ENCODE data around the gene IDH3G. TPM values are rescaled to one million over a fixed set of nuclear protein-coding genes. Genes with fewer than 3 reads are reported as not detected.

The IDH3G gene
- total RNA-seq, 1 experiment from 2014 or later: 71.2 TPM

DNA sequence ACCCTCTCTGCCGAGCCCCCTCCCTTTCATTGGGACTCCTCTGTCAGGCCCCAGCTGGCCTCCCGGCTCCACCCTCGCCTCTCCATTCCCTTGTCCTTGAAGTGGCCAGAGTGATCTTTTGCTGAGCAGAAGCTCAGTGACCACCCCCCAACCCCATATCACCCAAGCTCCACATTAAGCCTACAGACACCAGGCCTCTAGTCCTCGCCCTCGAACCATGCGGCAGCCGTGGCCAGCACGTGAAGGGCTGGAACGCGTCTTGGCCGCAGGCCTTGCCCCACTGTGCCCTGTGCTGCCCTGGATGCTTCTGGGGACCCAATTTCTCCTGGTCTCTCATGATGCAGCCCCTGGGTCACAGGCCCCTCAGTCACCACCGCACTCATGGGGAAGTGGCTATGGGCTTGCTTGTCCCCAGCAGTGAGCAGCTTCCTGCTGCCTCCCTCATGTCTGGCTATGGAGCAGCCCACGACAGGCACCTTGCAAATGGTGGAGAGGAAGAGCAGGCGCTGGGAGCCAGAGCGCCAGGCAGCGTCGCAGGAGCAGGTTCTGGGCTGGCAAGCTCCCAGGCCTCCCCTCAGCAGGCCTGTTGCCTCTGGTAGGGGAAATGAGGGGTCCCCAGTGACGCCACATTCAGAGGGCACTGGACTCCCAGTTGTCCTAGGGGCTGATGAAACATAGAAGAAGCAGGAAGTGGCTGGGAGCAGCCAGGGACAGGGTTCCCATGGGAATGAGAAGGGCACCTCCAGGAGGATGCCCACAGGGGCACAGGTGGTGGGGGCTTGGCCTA, 14.1 kb downstream of the IDH3G start:
- Mint-ChIP-seq H3K36me3 (ENCODE audit: insufficient read depth, unreplicated experiment) (peaks cover 31% of the 10 kb centered on the region), H3K4me1 (ENCODE audit: low read depth, unreplicated experiment) (peaks cover 9% of the 10 kb centered on the region), H3K27ac (ENCODE audit: unreplicated experiment) (peak overlapping the region; percentile 87), H3K27me3 (ENCODE audit: unreplicated experiment) (peaks cover 15% of the 10 kb centered on the region), H3K9me3 (ENCODE audit: low read depth, unreplicated experiment) (no peaks in the 10 kb centered on the region), H3K4me3 (ENCODE audit: low read depth, unreplicated experiment) (no peak overlapping the region)
- no TSS peak for BruUV-seq (replicated peaks)
- DNase-seq: no peak
- CTCF ChIA-PET: no interaction called here
- intact Hi-C loops (cut with micrococcal nuclease; ENCODE audit: unreplicated experiment): no loop called here
- TF ChIP-seq, protein P1, sequence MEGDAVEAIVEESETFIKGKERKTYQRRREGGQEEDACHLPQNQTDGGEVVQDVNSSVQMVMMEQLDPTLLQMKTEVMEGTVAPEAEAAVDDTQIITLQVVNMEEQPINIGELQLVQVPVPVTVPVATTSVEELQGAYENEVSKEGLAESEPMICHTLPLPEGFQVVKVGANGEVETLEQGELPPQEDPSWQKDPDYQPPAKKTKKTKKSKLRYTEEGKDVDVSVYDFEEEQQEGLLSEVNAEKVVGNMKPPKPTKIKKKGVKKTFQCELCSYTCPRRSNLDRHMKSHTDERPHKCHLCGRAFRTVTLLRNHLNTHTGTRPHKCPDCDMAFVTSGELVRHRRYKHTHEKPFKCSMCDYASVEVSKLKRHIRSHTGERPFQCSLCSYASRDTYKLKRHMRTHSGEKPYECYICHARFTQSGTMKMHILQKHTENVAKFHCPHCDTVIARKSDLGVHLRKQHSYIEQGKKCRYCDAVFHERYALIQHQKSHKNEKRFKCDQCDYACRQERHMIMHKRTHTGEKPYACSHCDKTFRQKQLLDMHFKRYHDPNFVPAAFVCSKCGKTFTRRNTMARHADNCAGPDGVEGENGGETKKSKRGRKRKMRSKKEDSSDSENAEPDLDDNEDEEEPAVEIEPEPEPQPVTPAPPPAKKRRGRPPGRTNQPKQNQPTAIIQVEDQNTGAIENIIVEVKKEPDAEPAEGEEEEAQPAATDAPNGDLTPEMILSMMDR (IDR thresholded peaks at IDR 0.05; ENCODE audit: unreplicated experiment): no peak

DNA sequence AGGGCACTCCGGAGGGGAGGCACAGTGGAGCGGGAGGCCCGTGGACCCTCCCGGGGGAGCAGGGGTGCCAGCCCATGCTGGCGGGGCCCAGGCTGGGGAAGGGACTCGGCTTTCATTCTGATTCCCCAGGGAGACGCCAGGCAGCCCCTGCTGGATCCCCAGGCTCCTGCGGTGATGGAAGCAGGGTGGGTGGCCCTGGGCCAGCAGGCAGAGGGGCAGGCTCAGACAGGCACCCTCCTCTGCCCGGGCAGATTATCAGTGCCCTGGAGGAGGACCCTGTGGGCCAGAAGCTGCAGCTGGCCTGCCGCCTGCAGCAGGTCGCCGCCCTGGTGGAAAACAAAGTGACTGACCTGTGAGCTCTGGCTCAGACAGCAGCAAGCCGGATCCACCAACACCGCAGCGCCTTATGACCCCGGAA, 15.5 kb downstream of the IDH3G start:
- TF ChIP-seq, protein P1 (IDR thresholded peaks at IDR 0.05; ENCODE audit: unreplicated experiment): peak; percentile 29
- no peak overlapping the region for H3K27ac Mint-ChIP-seq (ENCODE audit: unreplicated experiment)
- no peaks in the 10 kb centered on the region for H3K9me3 Mint-ChIP-seq (ENCODE audit: low read depth, unreplicated experiment)
- peaks cover 15% of the 10 kb centered on the region for H3K27me3 Mint-ChIP-seq (ENCODE audit: unreplicated experiment)
- CTCF ChIA-PET: no interaction called here
- BruUV-seq (replicated peaks): no TSS peak
- intact Hi-C loops (cut with micrococcal nuclease; ENCODE audit: unreplicated experiment): no loop called here
- peaks cover 9% of the 10 kb centered on the region for H3K4me1 Mint-ChIP-seq (ENCODE audit: low read depth, unreplicated experiment)
- peak; percentile 44 for DNase-seq
- no peak overlapping the region for H3K4me3 Mint-ChIP-seq (ENCODE audit: low read depth, unreplicated experiment)
- H3K36me3 Mint-ChIP-seq (ENCODE audit: insufficient read depth, unreplicated experiment): peaks cover 25% of the 10 kb centered on the region

DNA sequence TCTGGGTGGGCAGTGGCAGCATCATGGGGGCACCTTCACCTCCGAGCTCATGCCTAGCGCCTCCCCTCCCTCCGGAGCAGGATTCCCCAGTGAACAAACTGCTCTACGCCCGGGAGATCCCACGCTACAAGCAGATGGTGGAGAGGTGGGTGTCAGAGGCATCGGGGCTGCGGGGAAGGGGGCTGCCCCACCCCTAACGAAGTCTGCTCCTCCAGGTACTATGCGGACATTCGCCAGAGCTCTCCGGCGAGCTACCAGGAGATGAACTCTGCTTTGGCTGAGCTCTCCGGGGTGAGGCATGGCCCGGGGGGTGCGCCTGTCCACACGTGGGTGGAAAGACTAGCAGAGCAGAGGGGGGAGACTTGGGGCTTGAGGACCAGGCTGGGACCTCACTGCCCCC, 16.0 kb downstream of the IDH3G start:
- BruUV-seq (replicated peaks): no TSS peak
- CTCF ChIA-PET: no interaction called here
- intact Hi-C loops (cut with micrococcal nuclease; ENCODE audit: unreplicated experiment): no loop called here
- H3K27ac Mint-ChIP-seq (ENCODE audit: unreplicated experiment): no peak overlapping the region
- TF ChIP-seq, protein P1 (IDR thresholded peaks at IDR 0.05; ENCODE audit: unreplicated experiment): no peak
- H3K4me3 Mint-ChIP-seq (ENCODE audit: low read depth, unreplicated experiment): no peak overlapping the region
- peaks cover 15% of the 10 kb centered on the region for H3K27me3 Mint-ChIP-seq (ENCODE audit: unreplicated experiment)
- no peak for DNase-seq
- H3K36me3 Mint-ChIP-seq (ENCODE audit: insufficient read depth, unreplicated experiment): peaks cover 25% of the 10 kb centered on the region
- H3K4me1 Mint-ChIP-seq (ENCODE audit: low read depth, unreplicated experiment): peaks cover 9% of the 10 kb centered on the region
- H3K9me3 Mint-ChIP-seq (ENCODE audit: low read depth, unreplicated experiment): no peaks in the 10 kb centered on the region

DNA sequence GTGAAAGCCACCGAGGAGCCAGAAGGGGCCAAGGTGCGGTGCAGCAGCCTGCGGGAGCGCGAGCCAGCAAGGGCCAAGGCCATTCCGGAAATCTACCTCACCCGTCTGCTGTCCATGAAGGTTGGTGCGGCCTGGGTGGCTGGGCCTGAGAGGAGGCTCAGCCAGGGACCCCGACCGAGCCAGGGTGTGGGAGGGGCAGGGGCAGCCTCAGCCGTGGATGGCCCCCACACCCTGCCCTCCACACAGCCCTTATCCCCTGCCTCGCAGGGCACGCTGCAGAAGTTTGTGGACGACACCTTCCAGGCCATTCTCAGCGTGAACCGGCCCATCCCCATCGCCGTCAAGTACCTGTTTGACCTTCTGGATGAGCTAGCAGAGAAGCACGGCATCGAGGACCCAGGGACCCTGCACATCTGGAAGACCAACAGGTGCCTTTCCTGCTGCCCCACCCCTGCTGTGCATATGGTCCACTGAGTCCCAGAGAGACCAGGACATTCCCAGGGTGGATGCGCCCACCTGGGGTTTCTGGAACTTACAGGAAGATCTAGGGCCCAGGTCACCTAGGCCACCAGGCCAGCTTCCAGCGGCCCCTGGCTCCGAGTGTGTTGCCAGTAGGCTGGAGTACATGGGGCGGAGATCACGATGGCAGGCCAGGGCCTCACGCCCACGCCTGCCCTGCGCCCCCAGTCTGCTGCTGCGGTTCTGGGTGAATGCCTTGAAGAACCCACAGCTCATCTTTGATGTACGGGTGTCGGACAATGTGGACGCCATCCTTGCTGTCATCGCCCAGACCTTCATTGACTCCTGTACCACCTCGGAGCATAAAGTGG, 16.7 kb downstream of the IDH3G start:
- peaks cover 15% of the 10 kb centered on the region for H3K27me3 Mint-ChIP-seq (ENCODE audit: unreplicated experiment)
- intact Hi-C loops (cut with micrococcal nuclease; ENCODE audit: unreplicated experiment): no loop called here
- TF ChIP-seq, protein P1 (IDR thresholded peaks at IDR 0.05; ENCODE audit: unreplicated experiment): no peak
- BruUV-seq (replicated peaks): TSS peak; percentile 30
- H3K36me3 Mint-ChIP-seq (ENCODE audit: insufficient read depth, unreplicated experiment): peaks cover 25% of the 10 kb centered on the region
- CTCF ChIA-PET: no interaction called here
- no peak overlapping the region for H3K4me3 Mint-ChIP-seq (ENCODE audit: low read depth, unreplicated experiment)
- H3K27ac Mint-ChIP-seq (ENCODE audit: unreplicated experiment): no peak overlapping the region
- no peaks in the 10 kb centered on the region for H3K9me3 Mint-ChIP-seq (ENCODE audit: low read depth, unreplicated experiment)
- H3K4me1 Mint-ChIP-seq (ENCODE audit: low read depth, unreplicated experiment): peaks cover 9% of the 10 kb centered on the region
- DNase-seq: no peak
